ENCODE results near the gene STARD10.

Gene STARD10

DNA sequence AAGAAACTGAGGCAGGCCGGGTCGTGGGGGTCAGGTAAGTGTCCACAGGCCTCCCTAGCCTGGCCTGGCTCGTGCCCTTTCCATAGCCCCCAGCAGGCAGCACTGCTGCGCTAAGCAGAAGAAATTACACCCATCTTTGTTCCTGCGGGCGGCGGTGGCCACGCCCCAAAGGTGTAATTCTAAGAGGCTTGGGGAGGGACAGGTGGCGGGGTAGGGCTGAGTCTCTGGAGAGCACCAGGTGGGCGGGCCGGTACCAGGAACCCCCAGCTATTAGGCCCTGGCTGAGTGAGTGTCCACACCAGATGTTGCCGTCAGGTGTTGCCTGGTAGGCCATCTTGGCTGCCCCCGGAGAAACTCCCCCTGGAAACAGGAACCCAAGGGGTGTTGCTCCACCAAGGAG, 29.3 kb downstream of the STARD10 start:
- TF ChIP-seq, protein P1, sequence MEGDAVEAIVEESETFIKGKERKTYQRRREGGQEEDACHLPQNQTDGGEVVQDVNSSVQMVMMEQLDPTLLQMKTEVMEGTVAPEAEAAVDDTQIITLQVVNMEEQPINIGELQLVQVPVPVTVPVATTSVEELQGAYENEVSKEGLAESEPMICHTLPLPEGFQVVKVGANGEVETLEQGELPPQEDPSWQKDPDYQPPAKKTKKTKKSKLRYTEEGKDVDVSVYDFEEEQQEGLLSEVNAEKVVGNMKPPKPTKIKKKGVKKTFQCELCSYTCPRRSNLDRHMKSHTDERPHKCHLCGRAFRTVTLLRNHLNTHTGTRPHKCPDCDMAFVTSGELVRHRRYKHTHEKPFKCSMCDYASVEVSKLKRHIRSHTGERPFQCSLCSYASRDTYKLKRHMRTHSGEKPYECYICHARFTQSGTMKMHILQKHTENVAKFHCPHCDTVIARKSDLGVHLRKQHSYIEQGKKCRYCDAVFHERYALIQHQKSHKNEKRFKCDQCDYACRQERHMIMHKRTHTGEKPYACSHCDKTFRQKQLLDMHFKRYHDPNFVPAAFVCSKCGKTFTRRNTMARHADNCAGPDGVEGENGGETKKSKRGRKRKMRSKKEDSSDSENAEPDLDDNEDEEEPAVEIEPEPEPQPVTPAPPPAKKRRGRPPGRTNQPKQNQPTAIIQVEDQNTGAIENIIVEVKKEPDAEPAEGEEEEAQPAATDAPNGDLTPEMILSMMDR (IDR thresholded peaks at IDR 0.05), result no peak

DNA sequence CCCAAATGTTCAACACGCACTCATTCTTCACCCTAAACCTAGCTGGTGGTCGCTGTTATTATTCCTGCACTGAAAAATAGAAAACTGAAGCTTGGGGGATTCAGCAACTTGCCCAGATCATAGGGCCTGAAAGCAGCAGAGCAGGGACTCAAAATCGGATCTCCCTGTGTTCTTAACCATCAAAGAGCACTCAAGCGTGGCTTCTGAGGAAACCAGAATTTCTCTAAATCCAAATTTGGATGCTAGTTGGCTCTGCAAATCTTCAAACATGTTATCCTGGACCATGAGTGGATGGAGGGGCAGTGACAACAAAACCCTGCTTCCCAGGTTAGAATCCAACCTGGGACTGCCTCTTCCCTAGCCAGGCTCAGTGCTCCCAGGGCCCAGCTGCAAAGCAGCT, 30.0 kb downstream of the STARD10 start:
- TF ChIP-seq, protein P1 (IDR thresholded peaks at IDR 0.05), result no peak

DNA sequence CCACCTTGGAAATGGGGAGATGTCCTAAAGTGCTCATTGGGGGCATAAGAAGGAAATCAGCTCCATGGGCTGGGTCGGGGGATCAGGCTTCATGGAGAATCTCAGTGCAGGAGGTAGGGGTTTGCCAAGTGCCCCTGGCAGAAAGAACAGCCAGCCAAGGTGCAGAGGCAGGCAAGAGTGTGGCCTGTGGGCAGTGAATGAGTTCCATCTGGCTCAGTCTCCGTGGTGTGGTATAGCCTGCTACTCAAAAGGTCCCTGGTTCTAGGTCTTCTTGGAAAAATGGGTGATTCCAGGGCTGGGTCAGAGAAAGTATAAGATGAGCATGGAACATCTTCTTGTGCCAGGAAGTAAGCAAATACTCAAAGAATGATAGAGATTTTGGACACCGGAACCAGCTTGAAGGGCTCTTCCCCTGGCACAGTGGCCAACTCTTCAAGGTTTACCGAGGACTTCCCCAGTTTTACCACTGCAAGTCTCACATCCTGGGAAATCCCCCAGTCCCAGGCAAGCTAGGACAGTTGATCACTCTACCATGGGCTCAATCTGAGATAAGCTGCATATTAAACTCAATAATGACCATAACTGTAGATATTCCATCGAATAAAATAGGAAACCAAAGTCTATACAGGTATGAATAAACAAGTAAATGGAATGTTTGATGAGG, 31.1 kb downstream of the STARD10 start:
- TF ChIP-seq, protein P1 (IDR thresholded peaks at IDR 0.05), result no peak

DNA sequence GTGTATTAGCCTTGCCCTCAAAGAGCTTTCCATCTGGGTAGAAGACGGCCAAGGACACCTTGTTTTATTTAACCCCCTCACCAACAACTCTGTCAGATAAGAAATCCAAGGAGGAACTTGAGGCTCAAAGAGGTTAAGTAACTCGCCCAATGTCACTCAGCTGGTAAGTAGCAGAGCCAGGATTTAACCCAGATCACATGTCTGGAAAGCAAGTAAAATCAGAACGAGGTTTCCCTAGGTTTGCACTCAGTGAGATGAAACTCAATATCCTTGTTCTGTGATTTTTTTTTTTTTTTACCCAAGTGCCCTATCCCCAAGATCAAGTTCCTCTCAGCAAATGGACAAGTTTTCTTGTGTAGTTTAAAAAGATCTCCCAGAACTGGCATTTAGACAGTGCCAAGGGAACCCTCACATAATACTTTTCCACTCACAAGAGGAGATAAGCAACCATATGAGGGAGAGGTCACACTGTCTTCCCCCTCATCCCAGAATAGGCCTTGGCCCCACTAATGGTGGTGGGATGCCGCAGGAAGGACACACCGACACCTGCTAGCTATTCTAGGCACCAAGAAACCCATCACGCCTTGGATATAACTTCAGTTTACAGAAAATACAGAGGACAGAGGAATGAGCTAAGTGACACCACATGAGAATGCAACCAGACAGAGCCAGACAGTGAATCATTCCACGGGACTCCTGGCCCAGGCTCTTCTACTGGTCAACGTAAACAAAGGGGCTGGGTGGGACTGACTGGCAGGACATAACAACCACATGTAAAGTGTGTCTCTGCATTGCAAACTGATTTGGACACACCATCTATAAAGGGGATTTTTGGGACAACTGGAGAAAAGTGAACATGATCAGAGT, 33.1 kb downstream of the STARD10 start:
- TF ChIP-seq, protein P1 (IDR thresholded peaks at IDR 0.05), result no peak

DNA sequence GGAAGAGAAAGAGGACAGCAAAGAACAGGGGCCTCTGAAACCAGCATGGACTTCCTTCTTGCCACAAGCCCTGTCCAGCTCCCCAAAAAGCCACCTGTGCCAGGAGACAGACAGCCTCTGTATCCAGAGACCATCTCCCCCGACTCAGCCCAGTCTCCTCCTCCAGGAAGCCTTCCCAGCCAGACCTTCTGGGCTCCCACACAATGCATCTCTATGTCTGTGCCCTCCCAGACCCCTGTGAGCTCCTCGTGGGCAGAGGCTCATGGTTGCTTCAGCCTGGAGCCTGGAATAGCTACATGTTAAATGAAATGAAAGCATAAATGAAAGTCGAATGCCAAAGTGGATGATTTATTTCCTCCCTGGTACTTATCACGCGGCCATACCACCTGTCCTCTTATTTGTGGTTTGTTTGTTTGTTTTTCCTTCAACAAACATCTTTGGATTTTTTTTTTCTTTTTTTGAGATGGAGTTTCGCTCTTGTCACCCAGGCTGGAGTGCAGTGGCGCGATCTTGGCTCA, 34.3 kb downstream of the STARD10 start:
- TF ChIP-seq, protein P1 (IDR thresholded peaks at IDR 0.05), result no peak

DNA sequence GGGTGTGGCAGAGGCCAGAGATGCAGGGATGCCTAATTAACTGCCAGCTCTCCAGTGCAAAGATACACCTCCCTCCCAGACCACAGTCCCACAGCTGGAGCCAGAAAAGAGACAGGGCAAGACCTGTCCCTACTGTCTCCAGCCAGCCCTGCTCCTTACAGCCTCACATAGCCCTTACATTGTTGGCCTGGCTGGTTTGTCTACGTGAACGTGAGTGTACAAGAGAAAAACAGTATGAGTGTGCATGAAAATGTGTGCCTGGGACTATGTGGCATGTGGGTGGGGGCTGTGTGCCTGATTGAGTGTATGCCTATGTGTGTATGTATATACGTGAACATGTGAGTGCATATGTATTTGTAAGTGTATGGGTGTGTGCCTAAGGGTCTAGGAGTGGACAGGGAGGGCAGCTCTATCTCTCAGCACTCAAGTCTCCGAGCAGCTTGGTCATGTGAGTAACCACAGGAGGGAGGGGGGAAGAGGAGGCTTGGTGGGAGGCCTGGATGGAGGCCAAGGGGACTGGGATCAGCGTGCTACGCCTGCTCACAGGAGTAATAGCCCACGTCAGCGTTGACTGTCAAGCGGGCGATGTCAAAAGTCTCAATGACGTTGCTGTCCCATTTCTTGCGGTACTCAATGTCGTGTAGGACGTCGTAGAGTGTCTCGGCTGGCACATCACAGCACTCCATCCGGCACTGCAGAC, 35.0 kb downstream of the STARD10 start:
- TF ChIP-seq, protein P1 (IDR thresholded peaks at IDR 0.05), result no peak

DNA sequence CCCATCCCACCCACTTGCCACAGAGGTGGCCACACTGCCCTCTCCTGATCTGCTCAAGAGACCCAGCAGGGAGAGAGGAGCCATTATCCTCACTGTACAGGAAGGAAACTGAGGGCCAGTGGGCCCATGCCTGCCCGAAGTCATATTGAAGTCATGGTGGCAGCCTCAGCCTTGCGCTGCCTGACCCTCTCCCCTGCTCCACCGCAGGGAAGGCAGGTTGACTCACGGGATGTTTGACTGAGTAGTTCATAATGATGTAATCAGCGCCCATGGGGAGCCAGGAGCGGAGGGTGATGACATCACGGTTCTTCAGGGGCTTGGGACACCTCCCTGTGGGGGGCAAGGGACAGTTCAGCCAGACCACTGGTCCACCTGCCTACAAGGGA, 35.5 kb downstream of the STARD10 start:
- TF ChIP-seq, protein P1 (IDR thresholded peaks at IDR 0.05), result no peak
